HG03095 (cell line): ENCODE data around the gene TEX2.

ENCODE experiments used
- ATAC-seq: cut with Tn5 transposase; IDR thresholded peaks from one replicate; pipeline ENCODE4 v1.9.1; 2021; ENCODE audit warnings: moderate library complexity; ENCODE audit not compliant: unreplicated experiment

TEX2 gene

DNA sequence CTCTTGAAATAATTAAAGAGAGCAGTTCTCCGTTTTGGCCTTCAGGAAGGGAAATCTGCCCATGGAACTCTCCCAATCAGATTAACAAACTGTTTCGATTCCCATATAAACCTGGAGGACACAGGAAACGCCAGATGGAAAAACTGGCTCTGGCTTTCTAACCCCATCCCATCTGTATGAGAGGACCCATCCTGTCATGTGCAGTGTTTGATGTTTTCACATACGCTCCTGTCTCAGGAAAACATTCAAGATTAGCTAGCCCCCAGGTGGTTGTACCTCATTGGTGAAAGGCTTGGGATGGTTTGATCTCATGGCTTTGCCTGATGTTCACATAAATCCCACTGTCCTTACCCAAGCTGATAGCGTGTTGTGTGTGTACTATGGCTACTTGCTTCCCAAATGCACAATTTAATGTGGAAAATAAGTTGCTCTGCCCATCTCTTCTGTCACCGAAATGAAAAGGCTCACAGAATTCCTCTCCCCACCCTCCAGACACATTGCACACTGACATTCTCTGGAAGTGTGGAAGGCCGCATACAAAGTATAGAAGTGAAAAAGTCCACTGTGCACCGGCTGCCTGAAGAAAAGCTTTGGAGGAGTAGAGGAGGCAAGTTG lies 114.9 kb downstream of the TEX2 start:
- ATAC-seq = no peak

DNA sequence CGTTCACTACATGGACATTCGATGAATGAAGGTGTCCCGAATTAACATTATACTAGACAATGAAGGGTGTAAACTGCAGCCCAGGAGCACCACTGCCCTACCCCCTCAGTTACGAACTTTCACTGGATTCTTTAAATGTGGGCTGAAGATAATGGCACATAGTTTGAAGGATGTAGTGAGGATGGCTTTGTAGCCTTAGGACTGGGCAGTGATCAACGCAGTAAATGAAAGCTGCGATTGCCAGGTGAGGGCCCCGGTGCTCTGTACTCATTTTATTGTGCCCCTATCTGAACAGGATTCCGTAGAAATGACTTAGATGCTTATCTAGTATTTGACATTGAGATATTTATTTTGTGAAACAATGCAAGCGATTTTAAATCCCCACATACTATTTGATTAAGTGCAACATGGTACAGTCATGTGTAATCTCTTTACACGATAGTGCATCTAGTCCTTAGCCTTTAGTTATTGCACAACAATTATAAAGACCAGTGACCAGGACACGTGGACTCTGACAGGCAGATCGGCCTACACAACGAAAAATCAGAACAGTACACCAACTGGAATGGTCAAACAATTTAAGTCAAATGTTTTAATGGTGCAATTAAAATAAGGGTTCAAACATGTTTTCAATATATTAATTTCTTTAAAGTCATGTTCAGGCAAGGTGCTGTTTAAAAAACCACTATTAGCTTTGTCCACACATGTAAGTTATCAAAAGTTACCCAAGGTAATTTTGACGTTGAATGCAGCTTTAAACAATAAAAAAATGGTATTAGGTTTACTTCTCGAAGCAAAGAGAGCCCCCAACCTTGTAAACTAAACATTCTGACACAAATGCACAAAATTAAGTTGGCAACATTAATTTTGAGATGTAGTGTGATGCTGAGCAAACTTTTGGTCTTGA lies 115.7 kb downstream of the TEX2 start:
- no peak for ATAC-seq

DNA sequence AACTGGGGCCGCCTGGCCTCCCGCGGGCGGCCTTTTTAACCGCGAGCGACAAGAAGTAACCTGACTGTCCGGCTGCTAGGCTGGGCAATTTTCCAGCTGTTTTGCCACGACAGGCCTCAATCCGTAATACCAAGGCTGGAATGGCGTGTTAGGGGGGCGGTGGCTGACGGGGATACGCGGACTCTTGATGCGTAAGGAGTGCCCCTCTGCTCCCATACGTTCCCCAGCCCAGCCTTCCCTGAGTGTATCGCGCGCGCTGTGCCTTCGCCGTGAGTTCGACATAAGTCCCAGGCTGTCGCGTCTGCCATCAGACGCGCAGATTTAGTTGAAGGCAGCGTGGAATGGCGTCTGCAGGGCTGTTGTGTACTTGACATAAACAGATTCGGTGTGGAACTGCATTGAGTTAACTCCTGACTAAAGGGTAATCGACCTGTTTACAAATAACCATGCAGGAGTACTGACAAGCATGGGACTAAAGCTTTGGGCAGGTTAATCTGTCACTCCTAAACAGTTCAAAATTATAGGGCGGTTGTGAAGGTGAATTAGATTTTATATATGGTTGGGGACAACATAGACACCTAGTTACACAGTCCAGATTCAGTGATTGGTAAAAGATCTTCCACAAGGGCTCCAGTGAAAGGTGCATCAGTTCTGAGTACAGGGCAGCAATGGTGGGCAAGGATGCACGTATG lies 116.5 kb downstream of the TEX2 start:
- peak; percentile 6 for ATAC-seq

DNA sequence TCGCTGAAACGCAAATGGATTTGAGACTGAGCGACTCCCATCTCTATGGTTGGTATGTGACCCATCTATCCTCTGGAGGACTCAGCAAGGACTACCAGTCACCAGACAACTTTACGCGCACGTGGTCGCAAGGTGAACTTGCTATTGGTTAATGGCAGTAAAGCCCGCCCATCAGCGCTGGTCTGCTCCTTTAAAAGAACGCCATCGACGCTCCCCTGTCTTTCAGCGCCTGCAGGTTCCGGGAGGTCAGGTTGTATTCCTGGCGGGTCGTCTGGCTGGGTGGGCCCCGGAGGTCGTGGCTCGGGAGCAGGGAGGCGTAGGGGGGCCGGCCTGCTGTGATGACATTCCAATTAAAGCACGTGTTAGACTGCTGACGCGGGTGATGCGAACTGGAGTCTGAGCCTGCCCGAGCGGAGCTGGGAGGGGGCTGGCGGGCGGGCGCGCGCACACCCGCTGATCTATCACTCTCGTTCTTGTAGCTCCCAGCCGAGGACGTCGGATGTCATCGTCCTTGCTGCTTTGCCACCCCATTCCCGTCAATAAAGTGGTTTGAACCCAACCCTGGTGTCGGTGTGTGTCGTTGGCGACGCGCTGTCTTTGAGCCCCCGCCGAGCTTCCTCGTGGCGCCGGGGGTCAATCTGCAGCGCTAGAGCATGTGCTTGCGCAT lies 117.2 kb downstream of the TEX2 start:
- ATAC-seq = peak; percentile 94

DNA sequence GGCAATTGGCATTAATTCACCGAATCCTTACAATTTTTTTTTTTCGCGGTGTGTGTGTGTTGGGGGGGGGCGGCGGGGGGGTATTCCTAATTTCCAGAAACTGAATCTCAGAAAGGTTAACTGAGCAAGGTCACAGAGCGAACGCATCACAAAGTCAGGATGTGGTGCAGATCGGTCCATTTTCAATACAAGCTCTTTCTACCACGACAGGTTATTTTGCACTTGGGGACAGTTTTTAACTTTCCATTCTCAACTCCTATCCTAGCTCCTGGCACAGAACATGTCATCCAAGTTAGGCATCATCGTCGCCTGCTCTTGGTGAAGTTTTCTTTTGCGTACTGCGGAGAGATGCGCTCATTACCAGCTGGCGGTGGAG lies 117.7 kb downstream of the TEX2 start:
- ATAC-seq = no peak

DNA sequence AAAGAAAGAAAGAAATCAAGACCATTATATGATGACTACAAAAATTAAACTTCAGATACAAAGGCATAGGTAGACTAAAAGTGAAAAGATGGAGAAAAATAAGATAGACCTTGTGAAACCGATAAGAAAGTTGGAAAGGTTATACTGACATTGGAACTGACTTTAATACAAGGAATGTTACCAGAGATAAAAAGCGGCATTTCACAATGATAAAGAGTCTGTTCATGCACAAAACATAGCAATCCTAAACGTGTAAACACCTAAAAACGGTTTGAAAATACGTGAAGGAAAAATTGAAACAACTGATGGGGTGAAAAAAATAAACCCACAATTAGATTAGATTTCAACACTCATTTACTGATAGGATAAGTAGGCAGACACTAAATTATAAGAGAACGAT lies 123.5 kb downstream of the TEX2 start:
- no peak for ATAC-seq

DNA sequence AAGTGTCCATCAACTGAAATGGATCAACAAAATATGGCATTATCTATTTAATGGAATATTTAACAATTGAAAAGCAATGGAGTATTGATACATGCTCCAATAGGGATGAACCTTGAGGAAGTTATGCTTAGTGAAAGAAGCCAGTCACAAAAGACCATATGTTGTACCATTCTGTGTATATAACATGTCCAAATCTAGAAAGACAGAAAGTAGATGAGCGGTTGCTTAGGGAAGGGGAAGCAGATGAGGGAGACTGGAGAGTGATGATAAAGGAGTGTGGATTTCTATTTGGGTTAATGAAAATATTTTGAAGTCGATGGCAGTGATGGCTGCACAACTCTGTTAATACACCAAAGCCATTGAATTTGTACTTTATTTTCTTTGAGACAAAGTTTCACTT lies 124.6 kb downstream of the TEX2 start:
- ATAC-seq = no peak

DNA sequence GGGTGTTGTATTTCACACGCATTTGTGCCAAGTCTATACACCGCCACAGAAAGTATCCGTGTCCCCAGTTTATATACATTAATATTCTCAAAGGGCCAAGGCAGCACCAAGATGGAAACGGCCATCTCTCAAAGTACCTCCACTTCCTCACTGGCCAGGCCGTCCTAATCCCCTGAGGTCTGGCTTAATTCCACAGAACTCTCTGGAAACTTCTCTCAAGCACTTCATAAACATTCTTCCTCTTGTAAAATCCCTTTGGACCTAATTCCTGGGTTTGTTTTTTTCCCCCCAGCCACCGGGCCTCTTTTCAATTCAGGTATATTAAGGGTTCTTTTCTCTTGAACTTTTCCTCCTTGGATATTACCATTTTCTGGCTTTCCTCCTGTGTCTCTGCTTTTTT lies 128.1 kb downstream of the TEX2 start:
- no peak for ATAC-seq

DNA sequence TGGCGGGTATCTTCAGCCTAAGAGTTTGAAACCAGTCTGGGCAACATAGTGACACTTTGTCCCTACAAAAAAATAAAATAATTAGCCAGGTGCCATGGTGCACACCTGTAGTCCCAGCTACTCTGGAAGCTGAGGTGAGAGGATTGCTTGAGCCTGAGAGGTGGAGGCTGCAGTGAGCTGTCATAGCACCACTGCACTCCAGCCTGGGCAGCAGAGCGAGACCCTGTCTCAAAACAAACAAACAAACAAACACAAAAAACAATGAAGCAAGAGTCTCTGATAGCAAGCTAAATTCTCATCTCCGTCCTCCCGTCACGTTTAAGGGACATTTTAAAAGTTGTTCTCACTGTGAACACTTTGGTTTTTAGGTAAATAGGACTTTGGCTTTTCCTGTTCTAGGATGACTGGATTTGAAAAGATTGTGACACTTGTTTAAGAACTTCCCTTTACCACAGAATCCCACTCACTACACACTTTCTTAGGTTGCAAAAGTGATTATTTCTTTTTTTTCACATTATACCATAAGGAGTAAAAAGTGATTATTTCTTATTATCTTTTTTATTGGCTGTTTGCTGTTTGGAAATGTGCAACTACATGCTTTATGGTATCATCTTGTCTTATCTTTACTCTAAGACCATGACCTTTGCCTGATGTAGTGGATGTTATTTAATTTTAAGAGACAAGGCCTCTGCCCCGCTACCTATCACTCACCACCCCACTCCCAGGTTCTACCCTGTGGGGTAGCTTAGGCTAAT lies 128.7 kb downstream of the TEX2 start:
- ATAC-seq = no peak

DNA sequence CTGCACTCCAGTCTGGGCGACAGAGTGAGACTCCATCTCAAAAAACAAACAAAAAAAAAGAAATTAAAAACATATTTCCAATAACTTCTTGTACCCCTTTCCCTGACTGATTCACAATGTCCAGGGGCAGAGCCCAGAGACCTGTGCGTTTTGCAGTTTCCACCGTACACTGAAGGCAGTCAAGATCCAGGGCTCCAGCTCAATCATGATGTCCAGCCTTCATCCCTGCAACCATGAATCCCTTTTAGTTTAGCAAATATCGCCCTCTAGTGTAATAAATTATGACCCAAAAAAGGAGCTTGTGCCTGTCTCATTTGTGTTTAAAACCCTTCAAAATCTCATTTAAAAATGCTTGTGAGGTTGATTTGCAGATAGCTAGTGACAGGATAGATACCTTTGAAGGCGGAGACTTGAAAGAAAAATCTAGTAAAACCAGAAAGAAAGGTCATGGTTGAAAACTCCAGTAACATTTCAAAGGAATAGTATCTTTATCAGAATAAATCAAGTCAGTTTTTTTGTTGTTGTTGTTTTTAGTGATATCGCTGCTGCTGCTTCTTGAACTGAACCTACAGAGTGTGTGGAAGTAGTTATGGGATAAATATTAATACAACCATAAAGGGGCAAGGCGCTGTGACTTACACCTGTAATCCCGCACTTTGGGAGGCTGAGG lies 129.4 kb downstream of the TEX2 start:
- ATAC-seq = no peak

DNA sequence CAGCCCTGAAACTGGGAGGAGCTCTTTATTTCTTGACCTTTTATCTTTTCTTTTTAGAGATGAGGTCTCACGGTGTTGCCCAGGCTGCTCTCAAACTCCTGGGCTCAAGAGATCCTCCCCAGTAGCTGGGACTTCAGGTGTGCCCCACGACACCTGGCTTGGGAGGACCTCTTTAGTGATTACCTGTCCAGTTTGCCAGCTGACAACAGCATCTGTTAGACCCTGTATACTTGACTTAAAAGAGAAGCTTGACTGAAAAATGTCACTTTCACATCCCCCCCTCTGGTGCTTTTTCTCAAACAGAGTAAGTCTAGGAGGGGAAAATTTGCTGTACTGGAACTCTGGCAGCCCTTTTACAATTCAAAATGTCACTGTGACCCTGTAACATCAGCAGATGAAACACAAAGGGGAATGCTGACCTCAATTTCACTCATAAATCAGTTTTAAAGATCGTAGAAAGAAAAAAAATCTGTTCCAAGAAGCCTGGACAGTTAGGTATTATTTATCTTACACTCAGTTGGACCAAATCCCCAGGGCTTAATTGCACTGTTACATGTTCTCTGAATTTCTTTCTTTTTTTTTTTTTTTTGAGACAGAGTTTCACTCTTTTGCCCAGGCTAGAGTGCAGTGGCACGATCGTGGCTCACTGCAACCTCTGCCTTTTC lies 131.3 kb downstream of the TEX2 start:
- ATAC-seq = no peak

DNA sequence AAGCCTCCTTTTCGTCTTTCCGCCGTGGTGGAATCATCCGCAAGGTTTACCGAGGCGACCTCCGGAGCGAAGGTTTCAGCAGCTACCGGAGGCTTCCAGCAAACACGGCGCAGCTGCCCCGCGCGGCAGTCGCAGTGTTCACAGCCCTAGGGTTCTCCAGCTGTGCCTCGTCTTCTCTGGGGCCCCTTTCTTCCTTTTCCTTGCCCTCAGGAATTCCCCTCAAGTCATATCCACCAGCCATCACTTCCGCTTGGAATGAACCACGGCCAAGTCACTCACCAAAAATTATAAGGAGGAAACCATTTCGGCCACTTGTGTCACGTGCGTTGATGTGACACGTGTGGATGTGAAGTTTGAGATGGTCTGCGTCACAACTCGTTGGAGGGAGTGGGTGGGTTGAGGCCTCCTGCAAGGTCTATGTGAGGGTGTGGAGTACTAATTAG lies 132.5 kb downstream of the TEX2 start:
- peak; percentile 14 for ATAC-seq

DNA sequence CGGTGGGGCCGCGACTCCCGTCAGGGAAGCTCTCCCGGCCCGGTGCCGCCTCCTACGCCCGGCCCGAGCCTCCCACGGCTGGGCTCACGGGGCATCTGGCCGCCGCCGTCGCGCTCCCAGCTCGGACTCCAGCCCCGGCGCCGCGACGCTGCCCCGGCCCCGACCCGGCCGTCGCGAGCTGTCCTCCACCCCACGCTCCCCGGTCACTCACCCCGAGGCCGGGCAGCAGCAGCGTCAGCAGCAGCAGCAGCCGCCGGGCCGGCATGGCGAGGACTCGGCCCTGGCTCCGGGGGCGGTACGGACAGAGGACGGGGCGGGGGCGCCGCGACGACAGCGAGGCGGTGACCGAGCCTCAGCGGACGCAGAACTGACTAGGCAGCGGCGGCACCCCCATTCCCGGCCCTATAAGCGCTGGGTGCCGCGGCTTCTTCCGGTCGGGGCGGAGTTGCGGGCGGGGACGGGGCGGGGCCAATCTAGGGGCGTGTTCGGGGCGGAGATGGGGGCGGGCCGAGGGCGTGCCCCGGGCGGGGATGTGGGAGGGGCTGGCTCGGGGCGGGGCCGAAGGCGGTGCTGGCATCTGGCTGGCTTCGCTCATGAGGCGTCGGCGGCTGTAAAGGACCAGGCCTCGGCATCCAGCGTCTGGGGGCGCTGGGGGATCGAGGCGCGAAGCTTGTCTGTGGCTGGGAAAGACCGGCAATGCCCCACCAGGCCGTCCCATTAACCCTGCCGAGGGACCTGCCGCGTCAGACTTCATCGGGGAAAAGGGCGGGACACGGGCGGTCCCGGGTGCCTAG lies 133.1 kb downstream of the TEX2 start, which contains the start of gene ERN1:
Gene ERN1, minus strand, starts transcription at position 380 of the 794 bp plus-strand sequence. Its CDS starts 115 bp downstream, at position 265.
- ATAC-seq = peak; percentile 64

DNA sequence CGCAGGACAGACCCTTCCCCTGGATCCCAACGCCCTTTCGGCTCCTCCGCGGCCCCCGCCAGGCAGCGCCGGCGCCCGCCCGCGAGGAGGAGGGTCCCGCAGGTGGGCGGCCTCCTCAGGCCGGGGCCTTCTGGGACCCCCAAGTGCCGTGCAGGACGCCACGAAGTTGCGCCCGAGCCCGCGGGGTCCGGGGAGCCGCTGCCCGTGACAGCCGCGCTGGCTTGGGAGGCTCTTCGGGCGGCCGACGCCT lies 133.6 kb downstream of the TEX2 start:
- no peak for ATAC-seq

DNA sequence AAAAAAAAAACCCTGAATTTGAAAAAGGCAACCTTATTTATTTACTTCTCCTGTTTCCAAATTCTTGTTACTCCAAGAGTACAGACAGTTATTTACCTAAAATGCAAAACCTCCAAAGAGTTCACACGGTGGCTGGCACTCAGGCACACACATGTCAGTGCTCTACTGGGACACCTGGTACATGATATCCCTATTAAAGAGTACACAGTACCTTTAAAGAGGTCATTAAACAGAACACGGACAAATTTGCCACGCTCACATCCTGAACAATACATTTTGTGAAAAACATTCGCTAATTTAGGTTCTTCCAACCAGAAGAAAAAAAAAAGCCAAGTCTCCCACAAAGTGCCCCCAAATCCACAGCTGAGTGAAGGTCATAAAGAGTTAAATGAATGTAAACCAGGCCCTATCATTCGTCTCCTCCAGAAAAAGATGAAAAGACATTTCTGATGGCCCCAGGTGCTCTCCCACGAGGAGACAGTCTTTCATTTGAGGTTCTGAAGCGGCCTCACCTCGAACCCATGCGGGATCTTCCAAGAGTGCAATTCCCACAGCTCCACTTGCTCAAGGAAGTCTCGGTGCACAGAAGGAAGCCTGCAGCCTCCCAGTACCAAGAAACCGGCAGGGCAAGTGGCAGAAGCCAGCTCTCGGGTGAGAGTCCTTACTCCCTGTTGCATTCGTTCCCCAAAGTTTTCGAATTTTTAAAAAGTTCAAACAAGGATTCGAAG lies 134.1 kb downstream of the TEX2 start:
- ATAC-seq = no peak

DNA sequence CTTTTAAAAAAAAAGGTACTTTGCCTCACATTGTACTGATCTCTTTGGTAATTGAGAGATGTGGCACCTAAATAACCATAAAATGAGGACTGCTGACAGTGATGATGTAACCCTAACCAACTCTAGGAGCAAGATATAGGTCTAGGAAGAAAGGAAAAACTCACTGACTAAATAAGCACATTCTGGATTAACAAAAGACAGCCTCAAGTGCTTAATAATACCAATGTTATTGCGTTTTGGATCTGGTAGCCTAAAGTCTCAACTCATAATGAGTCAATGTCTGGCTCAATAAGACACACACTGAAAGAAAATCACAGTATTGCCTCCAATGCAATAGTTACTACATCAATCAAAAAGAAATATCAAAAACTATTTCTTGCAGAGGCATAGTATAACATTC lies 136.1 kb downstream of the TEX2 start:
- ATAC-seq = no peak

DNA sequence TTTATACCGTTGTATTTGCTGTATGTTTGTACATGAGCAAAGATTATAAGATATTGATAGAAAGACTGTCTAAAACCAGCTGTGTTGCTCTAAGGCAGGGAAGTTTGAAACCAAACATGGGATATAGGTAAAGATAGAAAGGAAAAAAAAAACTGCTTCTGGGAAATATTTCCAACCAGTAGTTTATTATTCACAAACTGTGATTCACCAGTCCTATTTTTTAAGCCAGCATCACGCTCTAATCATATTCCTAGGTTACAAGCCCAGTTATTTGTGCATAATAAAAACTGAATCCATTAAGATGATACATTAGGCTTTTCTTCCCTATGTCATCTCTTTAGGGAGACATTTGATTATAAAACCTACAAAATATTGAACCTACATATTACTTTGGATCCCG lies 137.1 kb downstream of the TEX2 start:
- no peak for ATAC-seq

DNA sequence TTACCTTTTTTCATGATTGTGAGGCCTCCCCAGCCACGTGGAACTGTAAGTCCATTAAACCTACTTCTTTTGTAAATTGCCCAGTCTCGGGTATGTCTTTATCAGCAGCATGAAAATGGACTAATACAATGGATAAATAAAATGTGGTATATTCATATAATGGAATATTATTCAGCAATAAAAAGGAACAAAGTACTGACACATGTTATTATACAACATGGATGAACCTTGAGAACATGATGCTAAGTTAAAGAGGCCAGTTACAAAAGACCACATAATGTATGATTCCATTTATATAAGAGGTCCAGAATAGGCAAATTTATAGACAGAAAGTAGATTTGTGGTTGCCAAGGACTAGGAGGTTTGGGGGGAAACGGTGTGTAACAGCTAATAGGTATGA lies 138.5 kb downstream of the TEX2 start:
- no peak for ATAC-seq
